NT2/D1 (cell line): ENCODE results near the gene RPS6KC1.
"Not testable (repeated sequence)": the region's sequence is repeated elsewhere in the genome, so short reads cannot be mapped to it uniquely, and the experiment has no call there.

Source experiments
- DNase-seq: peaks from one replicate; pipeline ENCODE4 v3.0.0-alpha.2; 2011; ENCODE audit warnings: low read depth, low spot score
- H3K27me3 ChIP-seq: 2 replicates; pipeline ENCODE4 v1.6.0; 2011; ENCODE audit warnings: mild to moderate bottlenecking; ENCODE audit not compliant: insufficient read length, insufficient read depth
- H3K36me3 ChIP-seq: 2 replicates; pipeline ENCODE4 v1.6.1; 2011; ENCODE audit warnings: mild to moderate bottlenecking, low read length, mixed read lengths; ENCODE audit not compliant: insufficient read depth, insufficient read length
- H3K4me1 ChIP-seq: 2 replicates; pipeline ENCODE4 v1.5.1; 2011; ENCODE audit not compliant: insufficient read depth, insufficient read length
- H3K4me3 ChIP-seq: 2 replicates; pipeline ENCODE4 v1.5.1; 2011; ENCODE audit warnings: low read depth; ENCODE audit not compliant: insufficient read length
- H3K9ac ChIP-seq: 2 replicates; pipeline ENCODE4 v1.6.0; 2011; ENCODE audit warnings: low read depth; ENCODE audit not compliant: insufficient read length
- H3K9me3 ChIP-seq: 2 replicates; pipeline ENCODE4 v1.5.1; 2011; ENCODE audit warnings: mild to moderate bottlenecking, low read length; ENCODE audit not compliant: insufficient read depth
- SUZ12 ChIP-seq: IDR thresholded peaks from 2 replicates; pipeline ENCODE4 v1.6.1; 2011; ENCODE audit not compliant: insufficient read length, insufficient read depth; ENCODE audit errors: extremely low read depth
- YY1 ChIP-seq: IDR thresholded peaks from 2 replicates; pipeline ENCODE4 v1.6.1; 2011; ENCODE audit not compliant: insufficient read length, insufficient read depth
- ZNF274 ChIP-seq: IDR thresholded peaks from 2 replicates; pipeline ENCODE4 v1.6.1; 2011; ENCODE audit warnings: mild to moderate bottlenecking, low read depth, low read length

Gene RPS6KC1

GRCh38 chr1:213201380-213202155 is 150.5 kb downstream of the RPS6KC1 start:
- H3K36me3 ChIP-seq: peaks cover 4% of the 10 kb centered on the region
- H3K9ac ChIP-seq: no peak overlapping the region
- TF ChIP-seq ZNF274 (no peak), SUZ12 (no peak), YY1 (no peak)
- no peak for DNase-seq
- no peak overlapping the region for H3K4me3 ChIP-seq
- H3K27me3 ChIP-seq: no peaks in the 10 kb centered on the region
- H3K4me1 ChIP-seq: no peaks in the 10 kb centered on the region
- H3K9me3 ChIP-seq: 0 out of 2 replicates have a peak, but pooled peaks cover 12% of the 10 kb centered on the region

- Histone ChIP-seq H3K9me3 (peaks cover 19% of the 10 kb centered on the region), H3K9ac (no peak overlapping the region), H3K36me3 (peaks cover 16% of the 10 kb centered on the region), H3K4me1 (no peaks in the 10 kb centered on the region), H3K4me3 (no peak overlapping the region), H3K27me3 (no peaks in the 10 kb centered on the region)
- DNase-seq: no peak
- TF ChIP-seq SUZ12 (no peak), ZNF274 (no peak)
Observed at GRCh38 chr1:213211201-213211600, 160.2 kb downstream of the RPS6KC1 start.

GRCh38 chr1:213219076-213219475 is 168.0 kb downstream of the RPS6KC1 start:
- not testable (repeated sequence) for H3K4me3 ChIP-seq, H3K4me1 ChIP-seq, DNase-seq, H3K36me3 ChIP-seq, H3K27me3 ChIP-seq, H3K9ac ChIP-seq, H3K9me3 ChIP-seq

- DNase-seq: no peak
- H3K9ac ChIP-seq: no peak overlapping the region
- no peaks in the 10 kb centered on the region for H3K36me3 ChIP-seq
- TF ChIP-seq ZNF274 (no peak), SUZ12 (no peak), YY1 (no peak)
- H3K9me3 ChIP-seq: no peaks in the 10 kb centered on the region
- H3K4me3 ChIP-seq: no peak overlapping the region
- no peaks in the 10 kb centered on the region for H3K27me3 ChIP-seq
- no peaks in the 10 kb centered on the region for H3K4me1 ChIP-seq
Observed at GRCh38 chr1:213221209-213221608, 170.2 kb downstream of the RPS6KC1 start.

- Histone ChIP-seq H3K9ac (no peak overlapping the region), H3K36me3 (no peaks in the 10 kb centered on the region), H3K4me3 (no peak overlapping the region), H3K27me3 (no peaks in the 10 kb centered on the region), H3K9me3 (no peaks in the 10 kb centered on the region), H3K4me1 (no peaks in the 10 kb centered on the region)
- no peak for TF ChIP-seq ZNF274
- no peak for TF ChIP-seq YY1
- no peak for TF ChIP-seq SUZ12
- no peak for DNase-seq
Observed at GRCh38 chr1:213227458-213227857, 176.4 kb downstream of the RPS6KC1 start.

- Histone ChIP-seq H3K4me1 (no peaks in the 10 kb centered on the region), H3K9ac (no peak overlapping the region), H3K4me3 (no peak overlapping the region), H3K36me3 (peaks cover 6% of the 10 kb centered on the region), H3K9me3 (no peaks in the 10 kb centered on the region), H3K27me3 (no peaks in the 10 kb centered on the region)
- peak; percentile 98 for DNase-seq
- TF ChIP-seq ZNF274 (no peak), YY1 (no peak), SUZ12 (no peak)
Observed at GRCh38 chr1:213231795-213232231, 180.8 kb downstream of the RPS6KC1 start.

GRCh38 chr1:213242883-213243282 is 191.8 kb downstream of the RPS6KC1 start:
- Histone ChIP-seq H3K36me3 (peaks cover 10% of the 10 kb centered on the region), H3K4me1 (no peaks in the 10 kb centered on the region), H3K9me3 (no peaks in the 10 kb centered on the region), H3K27me3 (no peaks in the 10 kb centered on the region), H3K9ac (no peak overlapping the region), H3K4me3 (no peak overlapping the region)
- no peak for DNase-seq
- TF ChIP-seq ZNF274 (no peak), YY1 (no peak), SUZ12 (no peak)

GRCh38 chr1:213244664-213245091 is 193.6 kb downstream of the RPS6KC1 start:
- peak; percentile 68 for DNase-seq
- TF ChIP-seq YY1 (no peak), SUZ12 (no peak), ZNF274 (no peak)
- Histone ChIP-seq H3K4me3 (no peak overlapping the region), H3K4me1 (no peaks in the 10 kb centered on the region), H3K27me3 (no peaks in the 10 kb centered on the region), H3K9me3 (no peaks in the 10 kb centered on the region), H3K9ac (no peak overlapping the region), H3K36me3 (peaks cover 10% of the 10 kb centered on the region)
